Stimulated activated CD8-positive, alpha-beta memory T cell treated with anti-CD3 and anti-CD28 coated beads, Interleukin-12 subunit alpha, Interleukin-12 subunit beta, amount 100 ng/mL, for 4 hours (primary cell): ENCODE measurements around the gene CHADL.

Experiments used
- DNase-seq: peaks from one replicate; pipeline ENCODE4 v3.0.0-alpha.2; 2020; ENCODE audit warnings: low read depth

CHADL gene

DNA sequence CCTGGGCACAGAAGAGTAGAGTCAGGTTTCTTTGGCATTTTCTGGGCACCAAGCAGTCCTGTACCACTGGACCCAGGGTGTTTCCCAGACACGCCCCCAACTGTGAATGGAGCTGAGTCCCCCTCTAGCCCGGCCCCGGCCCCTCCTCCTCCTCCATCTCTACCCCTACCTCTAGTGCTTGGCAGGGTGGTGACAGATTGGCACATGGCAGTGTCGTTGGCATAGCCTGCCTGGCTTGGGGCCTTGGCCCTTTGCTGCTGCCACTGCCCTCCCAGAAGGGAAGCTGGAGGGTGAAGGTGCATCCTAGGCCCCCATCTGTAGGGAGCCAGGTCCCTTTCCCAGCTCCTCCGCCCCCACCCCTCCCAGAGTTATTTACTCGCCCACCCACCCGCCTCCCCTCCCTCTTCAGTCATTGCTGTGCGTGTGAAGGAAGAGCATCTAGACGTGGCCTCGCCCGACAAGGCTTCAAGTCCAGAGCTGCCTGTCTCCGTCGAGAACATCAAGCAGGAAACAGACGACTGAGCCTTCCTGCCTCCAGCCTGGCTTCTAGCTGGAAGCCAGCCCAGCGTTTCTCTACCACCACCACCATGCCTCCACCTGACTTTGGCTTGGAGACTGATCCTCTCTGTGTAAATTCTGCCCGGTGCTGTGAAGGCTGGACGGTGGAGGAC, 10.9 kb downstream of the CHADL start:
- no peak for DNase-seq

DNA sequence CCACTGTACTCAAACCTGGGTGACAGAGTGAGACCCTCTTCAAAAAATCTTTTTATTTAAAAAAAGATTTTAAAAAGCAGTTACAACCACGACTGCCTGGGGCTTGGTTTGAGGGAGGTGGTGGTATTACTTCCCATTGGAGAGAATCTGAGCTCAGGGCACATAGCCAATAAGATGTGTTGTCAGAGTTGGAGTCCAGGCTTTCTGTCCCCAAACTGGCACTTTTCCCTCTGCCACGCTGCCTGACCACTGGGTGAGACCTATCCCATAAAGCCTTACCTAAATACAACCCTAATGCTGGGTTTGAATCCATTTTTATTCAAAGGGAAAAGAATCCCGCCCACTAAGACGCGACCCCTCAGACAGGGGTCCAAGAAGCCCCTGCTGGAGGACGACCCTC, 11.5 kb downstream of the CHADL start:
- no peak for DNase-seq

DNA sequence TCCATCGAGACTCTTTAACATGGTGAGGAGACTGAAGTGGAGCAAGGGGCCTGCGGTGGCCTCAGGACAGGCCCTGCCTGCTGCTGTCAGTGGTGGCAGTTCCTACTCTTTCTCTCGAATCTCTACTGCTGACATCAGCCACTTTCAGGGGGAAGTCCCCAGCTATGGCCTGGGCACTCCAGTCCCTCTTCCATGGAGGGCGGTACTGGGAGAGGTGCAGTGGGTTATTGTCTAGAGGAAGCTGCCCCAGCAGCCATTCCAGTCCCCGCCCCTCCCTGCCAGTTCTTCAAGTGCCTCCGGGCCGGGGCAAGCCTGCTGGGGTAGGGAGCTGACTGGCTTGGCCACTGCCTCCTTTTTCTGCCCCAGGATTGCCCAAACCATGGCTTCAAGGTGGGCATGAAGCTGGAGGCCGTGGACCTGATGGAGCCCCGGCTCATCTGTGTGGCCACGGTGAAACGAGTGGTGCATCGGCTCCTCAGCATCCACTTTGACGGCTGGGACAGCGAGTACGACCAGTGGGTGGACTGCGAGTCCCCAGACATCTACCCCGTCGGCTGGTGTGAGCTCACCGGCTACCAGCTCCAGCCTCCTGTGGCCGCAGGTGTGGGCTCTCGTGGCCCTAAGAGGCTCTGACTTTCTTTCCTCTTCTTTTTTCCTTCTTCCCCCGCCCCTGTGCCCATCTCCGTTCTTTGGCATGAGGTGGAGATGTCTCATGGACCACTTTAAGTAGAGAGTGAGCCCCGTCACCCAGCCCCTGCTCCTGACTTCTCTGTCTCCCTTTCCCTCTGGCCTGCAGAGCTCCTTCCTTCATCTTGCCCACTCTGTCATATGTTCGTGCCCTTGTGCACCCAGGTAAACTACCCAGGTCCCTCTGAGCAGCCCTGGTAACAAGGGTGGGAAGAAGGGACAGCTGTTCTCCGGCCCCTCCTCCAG, 13.7 kb downstream of the CHADL start:
- no peak for DNase-seq

GRCh38 chr22:41223535-41223934, 17.2 kb downstream of the CHADL start:
- no peak for DNase-seq

DNA sequence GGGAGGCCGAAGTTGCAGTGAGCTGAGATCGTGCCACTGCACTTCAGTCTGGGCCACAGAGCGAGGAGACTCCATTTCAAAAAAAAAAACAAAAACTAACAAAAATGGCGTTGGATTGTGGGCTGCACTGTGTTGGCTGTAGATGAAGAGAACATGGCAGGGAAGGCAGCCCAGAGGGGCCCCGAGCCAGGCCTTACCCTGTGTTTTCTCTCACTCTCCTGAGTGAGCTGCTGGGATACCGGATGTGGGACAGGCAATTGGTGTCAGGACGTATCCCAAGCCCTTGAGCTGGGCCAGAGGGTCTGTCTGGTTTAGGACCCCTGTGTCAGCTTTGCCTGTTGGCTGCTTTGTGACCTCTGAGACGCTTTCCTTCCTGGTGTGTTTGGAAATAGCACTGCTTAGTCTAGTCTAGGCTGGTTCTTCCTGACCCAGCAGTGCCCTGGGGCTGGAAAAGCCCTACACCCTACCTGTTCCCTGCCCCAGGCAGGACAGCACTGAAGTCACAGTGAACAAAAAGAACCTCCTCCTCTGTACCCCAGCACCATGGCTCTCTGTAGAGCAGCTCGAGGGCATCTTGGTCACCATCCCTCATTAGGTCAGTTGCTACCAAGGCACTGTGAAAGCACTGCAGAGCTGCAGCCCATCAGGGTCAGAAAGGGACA, 17.8 kb downstream of the CHADL start:
- DNase-seq = no peak

DNA sequence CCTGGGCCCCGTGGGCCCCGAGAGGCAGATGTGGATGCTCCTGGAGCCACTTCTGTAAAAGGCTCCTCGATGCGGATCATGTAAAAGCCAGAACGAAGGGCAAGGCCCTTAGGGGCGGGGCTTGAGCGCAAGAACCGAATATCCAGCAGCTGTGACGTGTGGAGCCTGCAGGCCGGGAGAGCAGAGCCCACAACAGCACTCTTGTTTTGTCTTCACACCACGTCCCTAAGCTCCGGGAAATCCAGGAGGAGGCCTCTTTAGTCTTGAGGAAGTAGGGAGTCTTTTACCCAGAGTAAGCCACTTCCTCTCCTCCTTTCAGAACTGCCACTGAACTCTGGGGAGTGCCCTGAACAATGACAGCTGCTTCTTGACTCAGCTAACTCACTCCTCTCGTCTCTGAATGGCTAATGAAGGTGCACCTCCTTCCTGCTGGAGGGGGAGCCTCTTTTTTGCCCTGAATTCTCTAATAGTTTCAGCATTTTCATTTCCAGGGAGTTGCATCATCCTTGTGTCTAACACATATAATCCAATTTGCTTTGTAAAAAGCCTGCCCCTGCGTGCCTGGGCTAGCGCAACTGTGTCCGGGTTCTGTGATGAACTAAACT, 23.1 kb downstream of the CHADL start:
- no peak for DNase-seq

DNA sequence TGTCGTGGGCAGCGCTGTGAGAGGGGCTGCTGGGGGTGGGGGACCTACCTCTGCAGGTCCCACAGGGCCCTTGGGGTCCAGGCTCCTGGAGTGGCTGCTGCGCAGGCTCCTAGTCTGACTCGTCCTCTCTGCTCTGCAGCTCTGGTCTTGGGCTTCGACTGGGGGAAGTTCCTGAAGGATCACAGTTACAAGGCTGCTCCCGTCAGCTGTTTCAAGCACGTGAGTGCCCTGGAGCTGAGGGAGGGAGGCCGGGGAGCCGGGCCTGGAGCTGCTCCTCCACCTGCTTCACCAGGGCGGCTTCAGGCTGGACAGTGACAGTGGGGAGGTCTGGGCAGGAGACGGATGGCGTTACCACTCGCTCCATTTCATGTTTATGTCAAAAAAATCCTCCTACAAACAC, 23.7 kb downstream of the CHADL start:
- no peak for DNase-seq

DNA sequence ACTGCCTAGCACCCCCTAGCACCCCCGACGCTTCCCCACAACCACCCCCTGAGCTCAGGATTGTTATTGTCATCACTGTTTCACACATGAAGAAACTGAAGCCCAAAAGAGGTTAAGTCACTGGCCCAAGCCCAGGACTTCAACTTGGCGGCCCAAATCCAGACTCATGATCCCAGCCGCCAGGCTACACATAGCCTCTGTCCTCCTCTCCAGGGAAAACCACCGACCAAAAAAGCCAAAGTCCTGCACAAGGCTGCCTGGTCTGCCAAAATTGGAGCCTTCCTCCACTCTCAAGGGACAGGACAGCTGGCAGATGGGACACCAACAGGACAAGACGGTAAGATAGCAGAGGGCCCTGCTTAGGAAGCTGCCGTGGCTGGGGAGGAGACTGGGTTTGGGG, 24.8 kb downstream of the CHADL start:
- DNase-seq = no peak

DNA sequence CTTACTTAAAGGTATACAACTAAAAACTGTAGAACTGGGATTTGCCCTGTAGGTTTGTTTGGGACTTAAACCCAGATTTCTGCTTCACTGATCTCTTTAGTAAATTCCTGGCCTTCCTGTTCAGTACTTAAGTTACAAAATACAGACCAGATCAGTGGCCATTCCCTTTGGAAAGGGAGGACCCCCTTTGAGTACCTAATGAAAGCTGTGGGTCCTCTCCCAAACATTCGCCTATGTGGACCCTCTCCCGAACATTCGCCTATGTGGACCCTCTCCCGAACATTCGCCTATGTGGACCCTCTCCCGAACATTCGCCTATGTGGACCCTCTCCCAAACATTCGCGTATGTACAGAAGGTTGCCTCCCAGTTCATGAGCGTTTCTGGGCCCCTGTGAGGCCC, 25.3 kb downstream of the CHADL start:
- DNase-seq = no peak

- DNase-seq = no peak
These were observed 34.0 kb downstream of the CHADL start for GRCh38 chr22:41206719-41207118.

DNA sequence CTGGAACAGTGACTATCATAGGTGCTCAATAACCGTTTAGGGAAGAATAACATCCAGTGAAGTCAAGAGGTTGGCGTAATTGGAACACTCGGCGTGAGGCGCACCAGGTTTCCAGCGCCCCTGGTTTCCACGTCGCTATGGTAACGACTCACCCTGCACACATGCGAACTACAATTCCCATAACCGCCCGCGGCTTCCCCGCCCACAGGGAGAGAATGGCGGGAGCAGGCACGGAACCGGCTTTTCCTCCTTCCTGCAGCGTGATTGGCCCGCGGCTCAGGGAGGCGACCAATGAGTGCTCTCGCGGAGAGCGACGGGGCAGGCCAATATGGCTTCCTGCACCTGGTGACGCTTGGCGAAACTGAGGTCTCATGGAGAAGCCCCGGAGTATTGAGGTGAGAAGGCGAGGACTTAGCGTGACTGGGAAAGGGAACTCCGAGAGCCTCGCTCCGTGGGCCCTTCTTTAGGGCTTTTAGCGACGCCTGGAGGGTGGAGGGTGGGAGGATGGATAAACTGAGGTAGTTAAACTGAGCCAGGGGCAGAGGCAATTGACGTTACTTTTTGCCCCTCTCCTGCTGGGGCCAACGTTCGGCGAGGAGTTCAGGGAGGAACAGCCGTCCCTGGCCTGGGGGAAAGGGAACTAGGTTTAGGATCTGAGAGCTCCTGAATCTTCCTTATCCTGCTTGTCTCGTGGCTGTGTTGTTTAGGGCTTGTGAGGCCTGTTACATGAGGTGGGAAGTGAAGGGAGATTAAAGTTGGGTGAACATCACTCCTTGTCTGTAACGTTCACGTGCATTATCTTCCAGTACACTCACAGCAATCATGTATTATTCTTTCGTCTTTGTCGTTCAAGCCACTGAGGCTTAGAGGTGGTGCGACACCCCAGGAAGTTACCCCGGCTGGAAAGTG, 35.5 kb downstream of the CHADL start, which contains the start of gene L3MBTL2:
Gene L3MBTL2 (plus strand): TSS at position 321 of the 909 bp plus-strand sequence. CDS start 51 bp downstream, at position 372.
- DNase-seq = peak; percentile 96

DNA sequence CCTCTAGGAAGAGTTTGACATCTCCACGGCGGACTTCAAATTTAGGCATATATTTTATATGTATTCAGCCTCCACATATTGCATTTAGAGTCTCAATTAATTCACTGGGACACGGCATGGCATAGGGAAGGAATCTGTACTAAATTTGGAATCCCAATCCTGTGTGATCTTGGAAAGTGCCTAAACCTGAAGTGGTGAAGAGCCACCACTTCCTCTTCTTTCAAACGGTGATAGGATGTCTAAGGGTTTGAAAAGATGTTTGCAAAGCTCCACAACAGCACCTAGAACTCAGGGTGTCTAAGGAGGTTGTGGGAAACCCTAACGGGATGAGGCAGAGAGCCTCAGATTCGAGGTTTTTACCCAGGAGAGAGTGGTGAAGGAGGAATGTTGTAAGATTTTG, 36.7 kb downstream of the CHADL start:
- DNase-seq = no peak

GRCh38 chr22:41203118-41203517, 37.6 kb downstream of the CHADL start:
- no peak for DNase-seq

- DNase-seq = no peak
These were observed 39.6 kb downstream of the CHADL start for GRCh38 chr22:41201141-41201540.

DNA sequence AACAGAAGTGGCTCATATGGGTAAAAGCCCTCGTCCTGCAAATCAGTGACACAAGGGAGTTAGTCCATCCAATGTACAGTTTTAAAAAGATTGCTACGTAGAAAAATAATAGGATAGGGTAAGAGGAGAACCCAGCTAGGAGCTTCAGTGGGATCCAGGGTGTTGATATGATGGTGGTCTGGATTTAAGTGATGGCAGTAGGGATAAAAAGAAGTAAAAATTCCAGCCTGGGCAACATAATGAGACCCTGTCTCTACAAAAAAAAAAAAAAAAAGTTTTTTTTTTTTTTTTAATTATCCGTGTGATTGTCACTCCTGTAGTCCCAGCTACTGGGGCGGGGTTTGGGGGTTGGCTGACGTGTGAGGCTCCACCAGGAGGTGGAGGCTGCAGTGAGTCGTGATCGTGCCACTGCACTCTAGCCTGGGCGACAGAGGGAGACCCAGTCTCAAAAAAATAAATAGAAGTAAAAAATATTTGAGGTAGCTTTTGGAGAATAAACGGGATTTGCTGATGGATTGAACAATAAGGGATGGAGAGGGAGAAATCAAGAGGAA, 42.6 kb downstream of the CHADL start:
- DNase-seq = no peak

- DNase-seq = peak; percentile 77
These were observed 43.4 kb downstream of the CHADL start for GRCh38 chr22:41197038-41197972.

DNA sequence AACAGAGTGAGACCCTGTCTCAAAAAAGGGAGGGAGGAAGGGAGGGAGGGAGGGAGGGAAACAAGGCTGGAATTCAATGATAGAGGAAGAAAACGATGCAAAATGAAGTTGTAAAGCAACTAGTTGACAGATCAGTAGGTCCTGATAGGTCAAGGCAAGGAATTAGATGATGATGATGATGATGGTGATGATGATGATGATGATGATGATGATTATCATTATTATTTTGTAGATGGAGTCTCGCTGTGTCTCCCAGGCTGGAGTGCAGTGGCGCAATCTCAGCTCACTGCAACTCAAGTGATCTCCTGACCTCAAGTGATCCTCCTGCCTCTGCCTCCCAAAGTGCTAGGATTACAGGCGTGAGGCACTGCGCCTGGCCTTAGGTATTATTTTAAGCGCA, 46.9 kb downstream of the CHADL start:
- DNase-seq = no peak

GRCh38 chr22:41191467-41191866, 49.3 kb downstream of the CHADL start:
- DNase-seq = no peak

- no peak for DNase-seq
These were observed 56.1 kb downstream of the CHADL start for GRCh38 chr22:41184679-41185078.
